Glomerular visceral epithelial cell (primary cell): ENCODE measurements around the gene ERFL.
"Not testable (repeated sequence)": the region's sequence is repeated elsewhere in the genome, so short reads cannot be mapped to it uniquely, and the experiment has no call there.

ENCODE experiments used
- DNase-seq: peaks from one replicate; pipeline ENCODE4 v3.0.0-alpha.2; 2016; ENCODE audit errors: extremely low spot score

Gene ERFL

GRCh38 chr19:41941410-41942202, 13.4 kb upstream of the ERFL start:
- no peak for DNase-seq

- DNase-seq: no peak
These were observed 12.6 kb upstream of the ERFL start for GRCh38 chr19:41940731-41941409.

DNA sequence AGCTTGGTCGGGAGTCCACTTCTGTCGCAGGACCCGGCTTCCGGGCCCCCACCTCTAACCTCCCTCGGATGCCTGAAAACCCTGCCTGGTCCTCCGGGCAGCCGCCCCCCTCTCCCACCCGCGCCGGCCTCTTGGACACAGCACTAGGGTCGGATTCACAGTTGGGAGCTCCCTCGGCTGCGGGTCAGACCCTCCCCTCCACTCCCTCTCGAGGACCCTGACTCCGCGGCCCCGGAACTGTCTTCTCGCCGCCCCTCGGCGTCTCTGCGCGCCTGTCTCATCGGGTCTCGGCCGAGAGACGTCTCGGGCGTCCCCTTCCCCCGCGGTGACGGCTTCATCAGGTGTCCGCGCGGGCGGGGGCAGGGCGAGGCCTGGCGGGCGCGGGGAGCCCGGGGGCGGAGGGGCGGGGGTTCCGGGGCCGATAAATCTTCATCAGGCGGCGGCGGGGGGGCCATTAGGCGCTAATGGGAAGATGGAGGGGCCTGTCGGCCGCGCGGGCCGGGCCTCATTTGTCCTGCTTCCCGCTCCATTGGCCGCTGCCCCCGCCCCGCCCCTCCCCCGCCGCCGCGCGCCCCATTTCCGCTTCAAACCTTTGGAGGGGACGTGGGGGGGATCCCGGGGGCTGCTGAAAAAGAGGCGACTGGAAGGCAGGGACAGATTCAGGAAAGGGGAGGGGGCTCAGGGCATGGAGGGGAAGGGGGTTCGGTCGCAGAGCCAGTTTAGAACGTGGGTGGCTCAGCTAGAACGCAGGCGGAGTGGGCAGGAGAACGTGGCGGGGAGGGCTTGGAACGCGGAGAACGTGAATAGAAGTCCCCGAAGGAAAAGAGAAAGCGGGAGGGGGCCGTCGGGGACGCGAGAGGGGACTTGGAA, 11.8 kb upstream of the ERFL start:
- no peak for DNase-seq

- DNase-seq: not testable (repeated sequence)
These were observed 11.0 kb upstream of the ERFL start for GRCh38 chr19:41939209-41939608.

- no peak for DNase-seq
These were observed 9.5 kb upstream of the ERFL start for GRCh38 chr19:41937525-41938468.

GRCh38 chr19:41936961-41937360, 8.7 kb upstream of the ERFL start:
- DNase-seq: no peak

- no peak for DNase-seq
These were observed 8.2 kb upstream of the ERFL start for GRCh38 chr19:41936416-41936850.

GRCh38 chr19:41935760-41936415, 7.6 kb upstream of the ERFL start:
- DNase-seq: no peak

- peak; percentile 67 for DNase-seq
These were observed 6.7 kb upstream of the ERFL start for GRCh38 chr19:41934849-41935374.

DNA sequence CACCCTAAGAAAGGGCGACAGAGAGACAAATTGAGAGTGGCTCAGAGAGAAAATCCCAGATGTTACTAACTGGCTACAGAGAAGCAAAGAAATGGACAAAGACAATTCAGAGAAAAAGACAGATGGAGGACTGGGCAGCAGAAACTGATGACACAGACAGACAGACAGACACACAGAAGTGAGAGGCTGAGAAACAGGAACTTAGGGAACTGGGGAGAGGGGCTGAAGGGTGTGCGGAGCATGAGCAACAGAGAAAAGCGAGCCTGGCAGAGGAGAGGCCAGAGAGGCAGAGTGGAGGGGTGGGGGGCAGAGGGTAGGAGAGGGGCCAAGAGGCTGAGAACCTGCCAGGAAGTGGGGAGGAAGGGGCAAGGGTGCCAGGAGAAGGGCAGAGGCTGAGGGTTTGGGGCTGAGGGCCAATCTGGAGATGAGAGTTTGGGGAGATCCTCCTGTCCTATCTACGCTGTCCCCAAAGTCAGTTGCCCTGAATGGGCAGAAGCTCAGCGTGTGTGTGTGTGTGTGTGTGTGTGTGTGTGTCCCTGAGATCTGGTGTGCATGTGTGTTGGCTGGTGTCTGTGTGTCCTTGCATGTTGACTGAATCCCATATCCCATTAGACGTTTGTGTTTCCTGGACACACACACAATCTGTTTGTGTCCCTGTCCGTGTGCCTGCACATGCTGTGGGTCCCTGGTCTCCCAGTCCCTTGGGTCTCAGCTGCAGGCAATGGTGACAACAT, 5.6 kb upstream of the ERFL start:
- DNase-seq: no peak

DNA sequence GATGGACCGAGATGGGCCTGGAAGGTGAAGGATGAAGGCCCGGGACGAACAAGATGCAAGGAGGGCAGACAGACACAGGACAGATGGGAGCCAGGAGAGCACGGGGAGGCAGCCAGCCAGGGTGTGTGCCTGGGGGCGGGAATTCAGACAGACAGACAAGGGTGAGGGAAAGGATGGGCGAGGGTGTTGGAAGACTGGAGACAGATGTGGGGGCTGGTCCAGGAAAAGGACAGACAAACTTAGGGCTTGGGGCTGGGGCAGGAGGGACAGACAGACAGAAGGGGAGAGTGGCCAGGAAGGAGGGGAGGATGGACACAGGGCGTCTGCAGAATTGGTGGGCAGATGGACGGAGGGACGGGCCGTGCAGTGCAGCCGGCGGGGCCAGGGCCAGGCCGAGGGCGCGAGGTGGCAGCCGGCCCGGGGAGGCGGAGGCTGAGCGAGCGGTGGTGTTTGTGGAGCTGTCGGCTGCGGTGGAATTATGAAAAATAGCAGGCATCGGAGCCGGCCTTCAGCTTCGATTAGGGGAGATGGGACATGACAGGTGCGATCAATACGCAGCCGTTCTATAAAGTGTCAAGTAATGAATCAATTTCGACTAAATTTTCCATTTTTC, 4.6 kb upstream of the ERFL start:
- no peak for DNase-seq

GRCh38 chr19:41932259-41932719, 4.0 kb upstream of the ERFL start:
- no peak for DNase-seq

DNA sequence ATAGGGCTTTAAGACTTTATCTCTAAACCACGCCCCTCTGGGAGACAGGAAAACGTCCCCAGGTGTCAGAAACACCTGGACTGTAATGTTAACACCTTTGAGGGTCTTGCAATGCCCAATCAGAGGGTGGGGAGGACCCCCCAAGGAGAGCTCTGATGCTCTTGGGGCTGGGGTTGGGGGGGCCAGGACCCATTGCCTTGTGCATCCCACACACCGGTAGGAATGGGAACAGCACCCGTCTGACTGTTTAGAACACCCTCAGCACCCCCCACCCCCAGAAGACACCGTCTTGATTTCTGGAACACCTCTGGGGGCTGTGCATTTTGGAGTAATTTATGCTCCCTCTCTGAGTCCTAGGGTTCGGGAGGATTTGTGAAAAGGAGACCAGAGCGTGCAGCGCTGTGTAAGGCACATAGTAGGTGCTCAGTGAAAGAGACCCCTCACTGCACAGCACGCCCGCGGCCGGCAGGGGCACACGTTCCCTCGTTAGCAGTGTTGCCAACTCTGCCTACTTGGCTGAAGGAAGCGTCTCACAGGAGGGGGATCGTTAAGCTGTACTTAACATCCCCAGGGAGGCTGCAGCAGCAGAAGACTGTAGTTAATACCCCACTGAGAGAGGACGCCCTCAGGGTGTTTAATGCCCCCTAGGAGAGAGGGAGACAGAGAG, 2.8 kb upstream of the ERFL start:
- no peak for DNase-seq

GRCh38 chr19:41930322-41930722, 2.1 kb upstream of the ERFL start:
- no peak for DNase-seq

GRCh38 chr19:41929536-41930071, 1.4 kb upstream of the ERFL start:
- DNase-seq: no peak

- DNase-seq: no peak
These were observed 696 bp upstream of the ERFL start for GRCh38 chr19:41928754-41929535.

- no peak for DNase-seq
These were observed 604 bp downstream of the ERFL start for GRCh38 chr19:41927497-41928192.
